ENCODE data around the gene RNF207.

The RNF207 gene

GRCh38 chr1:6205849-6206519 is at the start of gene RNF207:
RNF207 (plus strand) TSS chr1:6206119; CDS start chr1:6206536, 417 bp downstream.
- peak; percentile 95 for DNase-seq

- DNase-seq = peak; percentile 83
Observed at GRCh38 chr1:6157132-6157527, 48.8 kb upstream of the RNF207 start.

GRCh38 chr1:6157528-6158174 is 48.3 kb upstream of the RNF207 start:
- peak; percentile 87 for DNase-seq

GRCh38 chr1:6158181-6158580 is 47.7 kb upstream of the RNF207 start:
- no peak for DNase-seq

- DNase-seq = no peak
Observed at GRCh38 chr1:6162341-6162740, 43.6 kb upstream of the RNF207 start.

- DNase-seq = no peak
Observed at GRCh38 chr1:6162773-6163172, 43.1 kb upstream of the RNF207 start.

GRCh38 chr1:6163191-6163972 is 42.5 kb upstream of the RNF207 start:
- DNase-seq = no peak

GRCh38 chr1:6163973-6164617 is 41.8 kb upstream of the RNF207 start:
- DNase-seq = no peak

GRCh38 chr1:6165027-6165426 is 40.9 kb upstream of the RNF207 start:
- DNase-seq = no peak

- DNase-seq = no peak
Observed at GRCh38 chr1:6165441-6165985, 40.4 kb upstream of the RNF207 start.

GRCh38 chr1:6166221-6166620 is 39.7 kb upstream of the RNF207 start:
- no peak for DNase-seq

GRCh38 chr1:6166655-6167390 is 39.1 kb upstream of the RNF207 start:
- no peak for DNase-seq

- DNase-seq = no peak
Observed at GRCh38 chr1:6167391-6168303, 38.3 kb upstream of the RNF207 start.

GRCh38 chr1:6168947-6169586 is 36.9 kb upstream of the RNF207 start:
- no peak for DNase-seq

- no peak for DNase-seq
Observed at GRCh38 chr1:6170116-6170741, 35.7 kb upstream of the RNF207 start.

GRCh38 chr1:6170742-6171201 is 35.1 kb upstream of the RNF207 start:
- DNase-seq = no peak

- no peak for DNase-seq
Observed at GRCh38 chr1:6171548-6172124, 34.3 kb upstream of the RNF207 start.

- DNase-seq = no peak
Observed at GRCh38 chr1:6172549-6172948, 33.4 kb upstream of the RNF207 start.

GRCh38 chr1:6174621-6175410 is 31.1 kb upstream of the RNF207 start:
- DNase-seq = no peak
